GM12864 (cell line): Measurements from ENCODE around the gene GATB.

ENCODE experiments used
- DNase-seq: peaks from one replicate; pipeline ENCODE4 v3.0.0-alpha.2; 2011; ENCODE audit warnings: low read depth
- H3K4me3 ChIP-seq: 2 replicates; pipeline ENCODE4 v1.5.1; 2011; ENCODE audit warnings: mild to moderate bottlenecking, low read depth, low read length, control low read depth
- TF ChIP-seq, protein P1 (sequence below): IDR thresholded peaks from 2 replicates; pipeline ENCODE4 v1.5.1; 2011; ENCODE audit warnings: low read depth, mild to moderate bottlenecking, moderate library complexity, low read length, control low read depth, inconsistent platforms; ENCODE audit errors: missing control alignments

GATB gene

DNA sequence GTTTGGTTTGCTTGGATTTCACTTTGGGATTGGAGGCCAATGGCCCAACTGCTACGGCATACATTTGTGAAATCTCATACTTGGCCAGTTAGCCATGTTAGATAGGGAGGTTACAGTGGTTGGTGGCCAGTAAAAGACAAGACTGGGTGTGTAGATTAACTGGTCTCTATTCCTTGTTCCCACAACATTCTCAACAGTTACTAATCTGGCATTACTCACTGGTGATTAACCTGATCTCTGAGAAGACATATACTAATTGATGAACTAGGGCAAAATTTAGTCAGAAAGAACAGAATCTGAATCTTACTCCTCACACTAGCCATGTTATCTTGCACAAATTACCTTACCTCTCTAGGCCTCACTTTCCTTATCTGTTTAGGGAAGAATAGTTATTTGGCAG, 33.4 kb downstream of the GATB start:
- TF ChIP-seq, protein P1, sequence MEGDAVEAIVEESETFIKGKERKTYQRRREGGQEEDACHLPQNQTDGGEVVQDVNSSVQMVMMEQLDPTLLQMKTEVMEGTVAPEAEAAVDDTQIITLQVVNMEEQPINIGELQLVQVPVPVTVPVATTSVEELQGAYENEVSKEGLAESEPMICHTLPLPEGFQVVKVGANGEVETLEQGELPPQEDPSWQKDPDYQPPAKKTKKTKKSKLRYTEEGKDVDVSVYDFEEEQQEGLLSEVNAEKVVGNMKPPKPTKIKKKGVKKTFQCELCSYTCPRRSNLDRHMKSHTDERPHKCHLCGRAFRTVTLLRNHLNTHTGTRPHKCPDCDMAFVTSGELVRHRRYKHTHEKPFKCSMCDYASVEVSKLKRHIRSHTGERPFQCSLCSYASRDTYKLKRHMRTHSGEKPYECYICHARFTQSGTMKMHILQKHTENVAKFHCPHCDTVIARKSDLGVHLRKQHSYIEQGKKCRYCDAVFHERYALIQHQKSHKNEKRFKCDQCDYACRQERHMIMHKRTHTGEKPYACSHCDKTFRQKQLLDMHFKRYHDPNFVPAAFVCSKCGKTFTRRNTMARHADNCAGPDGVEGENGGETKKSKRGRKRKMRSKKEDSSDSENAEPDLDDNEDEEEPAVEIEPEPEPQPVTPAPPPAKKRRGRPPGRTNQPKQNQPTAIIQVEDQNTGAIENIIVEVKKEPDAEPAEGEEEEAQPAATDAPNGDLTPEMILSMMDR = no peak

DNA sequence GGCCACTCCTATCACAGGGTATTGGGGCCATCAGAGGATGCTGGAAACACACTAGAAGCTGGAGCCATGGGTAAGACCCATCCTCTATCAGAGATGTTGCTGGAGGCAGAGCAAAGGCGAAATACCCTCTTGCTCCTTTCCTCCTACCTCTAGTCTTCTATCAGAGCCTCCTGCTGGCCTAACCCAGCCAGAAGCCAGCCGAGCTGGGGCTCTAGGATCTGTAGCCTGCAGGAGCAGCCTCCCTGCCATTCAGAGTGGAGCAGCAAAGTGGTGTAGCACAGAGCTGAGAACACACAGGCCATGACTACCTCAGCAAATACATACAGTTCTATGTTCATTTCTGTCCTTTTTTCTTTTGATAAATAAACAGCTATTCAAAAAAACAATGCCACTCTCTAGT, 35.7 kb downstream of the GATB start:
- no peak overlapping the region for H3K4me3 ChIP-seq
- TF ChIP-seq, protein P1 = no peak
- DNase-seq = no peak

More for the DNA sequence above, 33.4 kb downstream of the GATB start:
- no peak overlapping the region for H3K4me3 ChIP-seq
- no peak for DNase-seq

DNA sequence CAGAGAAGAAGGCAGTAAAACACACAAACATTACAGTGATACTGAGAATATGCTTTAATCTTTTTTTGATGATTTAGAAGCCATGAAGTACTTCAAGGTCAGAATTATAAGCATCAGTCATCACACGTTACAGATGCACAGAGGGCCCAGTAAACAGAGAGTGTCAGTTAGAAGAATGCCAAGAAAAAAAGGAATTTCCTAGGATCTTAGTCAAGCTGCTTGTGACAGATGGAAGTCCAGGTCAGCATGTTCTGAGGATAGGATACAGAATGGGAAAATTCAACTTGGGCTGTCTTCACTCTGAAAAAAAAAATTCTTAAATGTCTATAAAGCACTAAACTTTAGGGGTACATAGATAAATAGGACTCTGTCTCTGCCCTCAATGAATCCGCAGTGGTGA, 38.9 kb downstream of the GATB start:
- no peak for DNase-seq
- TF ChIP-seq, protein P1 = no peak
- no peak overlapping the region for H3K4me3 ChIP-seq

DNA sequence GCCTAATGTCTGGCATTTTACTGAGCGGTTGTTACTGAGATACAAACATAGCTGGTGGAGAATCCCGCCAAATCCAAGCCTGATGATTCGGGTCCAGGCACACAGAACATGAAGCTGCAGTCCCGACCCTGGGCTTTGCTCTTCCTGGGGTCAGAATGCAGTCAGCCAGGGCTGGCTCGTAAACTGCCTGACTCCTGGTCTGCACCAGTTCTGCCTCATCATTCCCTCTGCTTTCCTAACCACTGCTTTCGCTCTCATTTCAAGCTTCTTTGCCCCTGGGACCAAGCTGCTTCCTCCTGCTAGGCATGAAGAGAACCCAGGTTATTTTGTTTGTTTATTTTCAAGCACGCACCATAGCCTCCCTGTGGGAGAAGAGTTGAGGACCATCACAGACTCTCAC, 39.3 kb downstream of the GATB start:
- DNase-seq = no peak
- TF ChIP-seq, protein P1 = no peak
- H3K4me3 ChIP-seq = no peak overlapping the region

DNA sequence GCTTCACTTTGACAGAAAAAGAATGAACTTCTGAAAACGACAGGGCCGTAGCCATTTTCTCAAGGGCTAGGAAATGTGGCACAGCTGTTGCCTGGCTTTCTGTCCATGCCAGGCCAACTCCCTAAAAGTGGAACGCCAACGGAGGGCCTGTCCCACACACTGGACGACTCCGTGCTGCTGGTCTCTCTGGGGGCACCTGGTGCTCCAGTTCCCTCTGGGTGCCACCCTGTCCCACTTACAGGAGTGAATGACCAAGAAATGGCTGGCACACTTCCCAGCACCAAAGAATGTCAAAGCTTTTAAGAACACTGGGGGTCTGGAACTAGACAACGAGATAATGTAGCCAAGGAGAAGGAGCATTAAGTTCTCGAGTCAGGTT, 40.9 kb downstream of the GATB start:
- no peak overlapping the region for H3K4me3 ChIP-seq
- DNase-seq = no peak
- TF ChIP-seq, protein P1 = no peak

DNA sequence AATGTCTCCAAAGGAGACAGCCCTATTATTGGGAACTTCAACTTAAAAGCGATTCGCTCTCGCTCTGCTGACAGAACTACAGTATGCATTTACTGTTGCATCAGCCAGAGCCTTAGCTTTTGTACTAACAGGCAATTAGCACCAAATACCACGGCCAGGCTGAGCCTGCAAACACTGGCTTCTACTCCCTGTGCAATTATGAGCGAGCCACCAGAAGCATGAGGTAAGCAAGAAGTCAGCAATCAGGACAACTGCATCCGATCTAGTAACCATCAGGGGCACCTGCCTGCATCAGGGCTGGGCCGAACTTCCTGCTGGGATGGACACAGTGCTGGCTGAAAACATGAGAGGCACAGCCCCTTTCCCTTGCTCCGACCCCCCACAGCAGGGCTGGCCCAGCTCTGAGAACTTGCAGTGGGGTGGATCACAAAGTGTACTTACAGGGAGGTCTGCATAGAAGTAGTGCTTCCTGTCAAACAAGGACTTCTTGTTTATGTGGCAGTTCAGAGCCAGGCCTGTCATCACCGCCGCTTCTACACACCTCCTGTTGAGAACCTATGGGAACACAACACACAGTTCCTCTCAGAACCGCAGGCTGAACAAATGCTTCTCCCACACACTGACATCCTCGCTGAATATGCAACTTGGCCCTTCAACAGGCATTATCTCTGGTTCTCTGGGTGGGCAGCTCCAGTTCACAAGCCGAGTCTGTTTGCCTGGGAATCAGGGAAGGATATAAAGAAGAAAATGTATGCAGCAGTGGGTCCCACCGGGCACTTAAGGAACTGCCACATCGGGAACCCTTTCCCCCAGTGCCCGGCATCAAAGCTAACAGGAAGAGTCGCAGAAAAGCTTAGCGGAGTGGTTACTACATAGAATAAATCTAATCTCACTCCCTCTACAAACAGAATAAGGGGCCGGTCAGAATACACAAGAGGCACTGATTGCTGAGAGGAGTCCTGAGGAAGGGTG, 41.5 kb downstream of the GATB start:
- no peak for DNase-seq
- TF ChIP-seq, protein P1 = no peak
- no peak overlapping the region for H3K4me3 ChIP-seq
